Astrocyte (in vitro differentiated cells and primary cell): Measurements from ENCODE around the gene NSD2.

Experiments used
- CTCF ChIP-seq: IDR thresholded peaks from 2 replicates; pipeline ENCODE4 v1.5.1; 2011; ENCODE audit warnings: low read depth, mild to moderate bottlenecking, inconsistent platforms, low read length, moderate library complexity; ENCODE audit not compliant: insufficient read depth
- EZH2 ChIP-seq: IDR thresholded peaks from 2 replicates; pipeline ENCODE4 v1.6.1; 2012; ENCODE audit warnings: mild to moderate bottlenecking, low read length, inconsistent platforms; ENCODE audit not compliant: insufficient read depth

GRCh38 chr4:1960170-1960825, 89.1 kb downstream of the NSD2 start:
- TF ChIP-seq CTCF: no peak
- TF ChIP-seq EZH2: no peak
